HG02981 (cell line): ENCODE measurements around the gene SELPLG.
"Not testable (repeated sequence)": the region's sequence is repeated elsewhere in the genome, so short reads cannot be mapped to it uniquely, and the experiment has no call there.

ENCODE experiments used
- ATAC-seq: cut with Tn5 transposase; IDR thresholded peaks from one replicate; pipeline ENCODE4 v1.9.1; 2021; ENCODE audit warnings: mild to moderate bottlenecking, moderate library complexity; ENCODE audit not compliant: unreplicated experiment

The SELPLG gene

GRCh38 chr12:108575199-108575912 is 58.3 kb downstream of the SELPLG start:
- no peak for ATAC-seq

DNA sequence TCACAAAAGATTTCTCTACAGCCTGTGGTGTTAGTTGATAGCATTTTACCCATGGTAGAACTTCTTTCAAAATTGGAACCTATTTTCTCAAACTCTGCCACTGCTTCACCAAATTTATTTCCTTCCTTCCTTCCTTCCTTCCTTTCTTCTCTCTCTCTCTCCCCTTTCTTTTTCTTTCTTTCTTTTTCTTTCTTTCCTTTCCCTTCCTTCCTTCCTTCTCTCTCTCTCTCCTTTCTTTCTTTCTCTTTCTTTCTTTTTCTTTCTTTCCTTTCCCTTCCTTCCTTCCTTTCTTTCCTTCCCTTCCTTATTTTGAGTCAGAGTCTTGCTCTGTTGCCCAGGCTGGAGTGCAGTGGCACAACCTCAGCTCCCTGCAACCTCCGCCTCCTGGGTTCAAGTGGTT is 59.4 kb downstream of the SELPLG start:
- ATAC-seq, result not testable (repeated sequence)

DNA sequence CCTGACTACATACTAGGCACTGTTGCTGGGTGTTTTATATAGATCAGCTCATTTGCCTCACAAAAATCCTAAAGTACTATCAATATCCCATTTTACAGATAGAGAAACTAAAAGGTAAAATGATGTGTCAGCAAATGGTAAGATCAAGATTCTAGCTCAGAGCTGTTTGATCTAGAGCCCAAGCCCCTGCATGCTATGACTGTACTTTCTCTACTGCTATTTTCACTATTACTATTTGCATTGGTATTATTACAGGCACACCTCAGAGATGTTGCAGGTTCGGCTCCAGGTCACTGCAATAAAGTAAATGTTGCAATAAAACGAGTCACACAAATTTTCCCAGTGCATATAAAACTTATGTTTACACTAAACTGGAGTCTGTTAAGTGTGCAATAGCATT is 60.4 kb downstream of the SELPLG start:
- no peak for ATAC-seq

GRCh38 chr12:108572166-108572790 is 61.4 kb downstream of the SELPLG start:
- ATAC-seq, result no peak
